GM19023 (cell line): ENCODE data around the gene IL17REL.

Experiments
- ATAC-seq: cut with Tn5 transposase; IDR thresholded peaks from one replicate; pipeline ENCODE4 v1.9.1; 2021; ENCODE audit warnings: mild to moderate bottlenecking, moderate library complexity; ENCODE audit not compliant: unreplicated experiment

IL17REL gene

DNA sequence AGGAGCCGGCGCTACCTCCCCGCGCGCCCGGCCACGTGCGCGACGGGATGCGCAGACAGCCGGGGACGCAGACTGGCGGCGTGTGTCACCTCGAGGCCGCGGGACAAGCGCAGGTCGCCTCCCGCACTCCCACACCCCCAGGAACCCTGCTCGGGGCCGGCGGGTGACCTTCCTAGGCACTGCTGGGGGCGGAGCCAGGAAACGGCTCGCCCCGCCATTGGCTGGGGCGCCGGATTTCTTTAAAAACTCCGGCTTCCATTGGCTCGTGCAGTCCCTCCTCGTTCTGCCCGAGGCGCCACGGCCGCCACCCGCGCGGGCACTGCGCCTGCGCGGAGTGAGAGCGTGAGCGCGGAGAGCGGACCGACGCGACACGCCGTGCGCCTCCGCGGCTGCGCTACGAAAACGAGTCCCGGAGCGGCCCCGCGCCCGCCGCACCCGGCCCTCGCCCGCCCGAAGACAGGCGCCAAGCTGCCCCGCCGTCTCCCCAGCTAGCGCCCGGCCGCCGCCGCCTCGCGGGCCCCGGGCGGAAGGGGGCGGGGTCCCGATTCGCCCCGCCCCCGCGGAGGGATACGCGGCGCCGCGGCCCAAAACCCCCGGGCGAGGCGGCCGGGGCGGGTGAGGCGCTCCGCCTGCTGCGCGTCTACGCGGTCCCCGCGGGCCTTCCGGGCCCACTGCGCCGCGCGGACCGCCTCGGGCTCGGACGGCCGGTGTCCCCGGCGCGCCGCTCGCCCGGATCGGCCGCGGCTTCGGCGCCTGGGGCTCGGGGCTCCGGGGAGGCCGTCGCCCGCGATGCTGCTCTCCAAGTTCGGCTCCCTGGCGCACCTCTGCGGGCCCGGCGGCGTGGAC lies 52.2 kb downstream of the IL17REL start, which contains the start of gene PIM3:
Gene PIM3 (plus strand): TSS at position 614 of the 846 bp plus-strand sequence. CDS start 176 bp downstream, at position 790.
- ATAC-seq: peak; percentile 68

DNA sequence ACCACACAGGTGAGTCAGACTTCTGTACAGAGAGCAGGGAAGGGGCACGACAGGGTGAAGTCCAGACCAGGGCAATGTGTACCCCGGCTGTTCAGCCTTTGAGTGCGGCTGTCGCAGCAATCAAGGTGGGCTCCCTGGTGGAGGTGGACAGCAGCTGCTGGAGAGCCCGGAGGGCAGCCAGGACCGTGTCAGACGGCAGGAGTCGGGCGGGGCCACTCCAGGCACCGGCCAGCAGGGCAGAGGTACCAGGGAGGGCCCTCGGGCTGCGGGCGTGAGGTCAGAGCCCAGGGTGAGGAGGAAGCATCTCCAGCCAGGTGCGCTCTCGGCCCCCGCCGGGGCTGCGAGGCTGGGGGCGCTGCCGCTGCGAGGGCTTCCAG lies 52.8 kb downstream of the IL17REL start:
- ATAC-seq: peak; percentile 11

DNA sequence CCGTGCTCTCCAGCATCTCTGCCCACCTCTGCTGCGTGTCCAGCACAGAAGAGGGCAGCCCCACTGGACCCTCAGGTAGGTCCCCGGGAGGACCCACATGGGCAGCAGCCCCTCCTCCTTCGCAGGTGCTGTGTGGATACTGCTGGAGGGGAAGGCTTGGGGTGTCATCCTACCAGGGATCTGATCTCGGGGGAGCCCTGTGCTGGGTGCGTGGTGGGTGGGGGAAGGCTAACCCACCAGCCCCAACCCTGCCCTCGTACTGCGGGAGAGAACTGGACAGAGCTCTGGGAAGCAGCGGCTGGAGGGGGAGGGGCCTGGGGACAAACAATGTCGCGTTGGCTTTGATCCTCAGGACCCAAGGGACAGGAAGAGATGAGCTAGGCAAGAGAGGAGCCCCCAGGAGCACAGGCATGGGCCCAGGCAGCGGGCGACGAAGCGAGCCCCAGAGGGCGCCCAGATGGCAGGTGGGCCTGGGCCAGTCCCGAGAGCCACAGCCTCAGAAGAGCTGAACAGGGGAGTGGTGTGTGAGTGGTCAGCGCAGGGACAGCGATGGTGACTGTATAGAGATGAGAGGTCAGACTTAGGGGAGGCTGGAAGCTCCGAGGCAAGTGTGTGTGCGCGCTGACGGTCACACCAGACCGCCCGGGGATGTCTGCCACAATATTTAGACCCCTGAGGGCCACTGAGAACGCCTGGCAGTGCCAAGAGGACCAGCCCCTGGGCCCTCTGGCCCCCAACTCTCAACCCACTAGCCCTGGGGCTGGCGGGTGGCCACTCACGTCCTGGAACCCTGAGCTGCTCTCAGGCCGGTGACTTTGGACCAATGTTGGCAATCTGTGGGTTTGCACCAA lies 53.4 kb downstream of the IL17REL start:
- ATAC-seq: no peak

DNA sequence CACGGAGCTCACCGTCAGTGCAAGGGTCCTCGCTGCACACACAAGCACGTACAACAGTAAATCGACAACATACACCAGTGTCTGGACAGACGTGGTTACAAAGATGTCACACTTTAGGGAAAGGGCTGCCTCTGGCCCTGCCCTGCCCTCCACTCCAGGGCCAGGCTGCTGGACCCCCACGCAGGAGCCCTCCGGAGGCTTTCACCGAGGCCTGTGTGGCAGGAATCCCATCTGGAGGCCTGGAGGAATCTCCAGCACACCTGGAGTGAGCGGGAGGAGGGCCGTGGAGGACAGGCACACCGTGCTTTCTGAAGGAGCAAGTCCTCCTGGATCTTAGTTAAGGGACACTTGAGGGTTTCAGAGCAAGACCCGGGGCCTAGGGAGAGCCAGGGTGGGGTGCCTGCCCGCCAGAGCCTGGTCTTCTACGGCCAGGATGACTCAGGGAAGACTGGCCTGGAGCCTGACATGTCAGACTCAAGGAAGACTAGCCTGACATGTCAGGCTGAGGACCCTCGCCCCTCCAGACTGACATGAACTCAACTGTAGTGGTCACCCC lies 54.1 kb downstream of the IL17REL start:
- no peak for ATAC-seq

DNA sequence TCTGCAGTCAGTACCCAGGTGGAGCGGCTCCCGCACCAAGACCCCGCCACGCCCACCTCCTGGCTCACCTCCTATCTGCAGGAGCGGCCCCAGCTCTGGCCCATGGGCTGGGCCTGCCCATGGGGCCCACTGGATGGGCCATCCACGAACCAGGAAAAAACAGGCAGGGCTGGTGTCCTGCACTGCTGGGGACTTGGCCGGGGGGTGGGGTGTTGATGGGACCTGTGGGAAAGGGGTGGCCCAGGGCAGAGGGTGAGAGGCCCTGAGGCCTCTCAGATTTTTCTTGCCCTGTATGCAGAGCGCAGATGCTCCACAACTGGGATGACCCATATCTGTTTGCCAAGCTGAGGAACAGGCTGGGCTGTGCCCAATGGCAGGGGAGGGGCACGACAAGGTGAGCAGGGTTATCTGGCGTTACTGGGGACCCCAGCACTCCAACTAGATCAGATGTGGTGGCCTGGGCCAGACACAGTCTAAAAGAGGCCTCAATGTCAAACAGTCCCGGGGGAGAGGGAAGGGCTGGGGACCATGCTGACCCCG lies 54.7 kb downstream of the IL17REL start:
- ATAC-seq: no peak

DNA sequence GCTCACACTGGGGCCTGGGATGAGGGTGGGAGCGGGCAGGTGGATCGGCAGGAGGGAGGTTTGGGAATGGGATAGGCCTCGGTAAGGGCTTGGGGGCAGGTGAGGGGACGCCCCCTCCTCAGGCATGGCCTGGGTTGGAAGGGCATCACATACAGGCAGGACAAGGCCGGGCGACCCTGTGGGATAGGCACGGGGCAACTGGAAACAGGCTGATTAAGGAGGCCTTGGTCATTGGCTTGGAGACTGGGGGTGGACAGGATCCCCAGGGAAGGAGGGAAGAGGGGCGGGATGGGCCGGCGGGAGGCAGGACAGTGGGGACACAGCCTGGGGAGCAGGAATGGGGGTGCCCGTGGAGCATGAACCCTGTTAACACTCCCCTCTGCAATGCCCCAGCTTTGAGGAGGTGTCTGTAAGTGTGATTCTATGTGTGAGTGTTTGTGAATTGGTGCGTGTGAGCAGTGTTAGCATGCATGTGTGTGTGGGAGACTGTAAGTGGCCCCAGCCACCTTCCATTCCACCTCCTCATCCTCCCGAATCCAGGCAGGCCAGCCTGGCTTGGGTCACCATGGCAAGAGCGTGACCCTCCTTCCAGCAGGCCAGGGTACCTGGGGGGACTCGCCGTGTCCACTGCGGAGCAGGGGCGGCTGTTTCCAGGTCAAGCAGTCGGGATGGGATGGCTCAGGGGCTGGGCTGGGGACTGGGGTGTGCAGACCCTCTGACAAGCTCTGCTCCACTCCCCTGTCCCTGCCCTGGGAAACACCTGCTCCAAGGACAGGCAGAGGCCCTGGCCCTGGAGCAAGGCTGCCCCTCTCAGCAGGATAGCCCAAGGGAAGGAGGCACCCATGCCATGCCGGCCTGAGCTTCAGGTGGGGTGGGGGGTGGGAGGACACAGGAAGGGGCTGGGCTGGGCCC lies 55.4 kb downstream of the IL17REL start:
- ATAC-seq: no peak

DNA sequence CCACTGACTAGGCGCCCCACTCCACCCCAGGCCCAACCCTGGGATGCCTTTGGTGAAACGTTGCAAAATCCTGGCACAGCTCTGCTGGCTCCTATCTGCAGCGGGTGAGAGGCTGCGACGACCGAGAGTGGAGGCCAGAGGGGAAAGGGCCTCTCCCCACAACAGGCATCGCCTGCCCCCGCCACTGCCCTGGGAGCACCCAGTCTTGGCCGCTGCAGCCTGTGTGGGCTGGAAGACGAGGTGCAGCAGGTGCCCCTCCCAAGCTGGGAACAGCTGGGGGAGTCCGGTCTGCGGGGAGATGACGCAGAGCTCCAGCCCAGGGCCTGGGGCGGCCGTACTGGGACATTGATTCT lies 56.2 kb downstream of the IL17REL start:
- no peak for ATAC-seq

DNA sequence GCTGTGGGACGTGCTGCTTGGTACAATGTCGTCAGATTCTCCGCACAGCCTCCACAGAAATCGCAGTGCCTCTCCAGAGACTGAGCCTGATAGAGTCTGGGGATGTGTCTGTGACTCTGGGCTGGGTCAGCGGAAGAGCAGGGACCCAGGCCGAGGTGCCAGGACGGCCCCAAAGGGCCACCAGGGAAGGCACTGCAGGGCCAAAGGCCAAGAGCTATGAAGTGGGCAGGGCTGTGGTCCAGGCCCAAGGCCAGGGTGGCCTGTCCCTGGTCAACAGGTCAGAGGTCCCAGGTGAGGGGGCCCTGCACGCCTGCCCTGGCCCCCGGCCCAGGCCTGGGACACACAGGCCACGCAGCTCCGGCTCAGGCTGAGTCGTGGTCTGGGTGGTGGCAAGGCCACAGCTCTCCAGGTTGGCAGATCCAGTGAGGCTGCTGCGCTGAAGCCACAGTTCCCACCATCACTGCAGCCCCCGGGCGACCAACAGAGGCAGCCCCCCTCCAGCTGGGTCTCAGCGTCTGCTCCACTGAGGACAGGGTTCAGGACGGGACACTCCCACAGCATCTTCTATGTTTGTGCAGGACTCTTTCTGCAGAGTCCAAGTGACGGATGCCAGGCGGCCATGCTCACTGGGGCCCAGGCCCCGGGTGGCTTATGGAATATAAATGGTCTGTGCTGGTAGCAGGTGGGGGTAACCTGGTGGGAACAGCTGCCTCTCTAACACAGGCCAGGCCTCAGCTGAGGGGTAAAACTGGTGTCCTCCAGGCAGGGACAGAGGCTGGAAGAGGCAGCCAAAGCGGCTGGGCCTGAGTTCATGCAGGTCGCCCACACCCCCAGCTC lies 56.8 kb downstream of the IL17REL start:
- ATAC-seq: no peak

DNA sequence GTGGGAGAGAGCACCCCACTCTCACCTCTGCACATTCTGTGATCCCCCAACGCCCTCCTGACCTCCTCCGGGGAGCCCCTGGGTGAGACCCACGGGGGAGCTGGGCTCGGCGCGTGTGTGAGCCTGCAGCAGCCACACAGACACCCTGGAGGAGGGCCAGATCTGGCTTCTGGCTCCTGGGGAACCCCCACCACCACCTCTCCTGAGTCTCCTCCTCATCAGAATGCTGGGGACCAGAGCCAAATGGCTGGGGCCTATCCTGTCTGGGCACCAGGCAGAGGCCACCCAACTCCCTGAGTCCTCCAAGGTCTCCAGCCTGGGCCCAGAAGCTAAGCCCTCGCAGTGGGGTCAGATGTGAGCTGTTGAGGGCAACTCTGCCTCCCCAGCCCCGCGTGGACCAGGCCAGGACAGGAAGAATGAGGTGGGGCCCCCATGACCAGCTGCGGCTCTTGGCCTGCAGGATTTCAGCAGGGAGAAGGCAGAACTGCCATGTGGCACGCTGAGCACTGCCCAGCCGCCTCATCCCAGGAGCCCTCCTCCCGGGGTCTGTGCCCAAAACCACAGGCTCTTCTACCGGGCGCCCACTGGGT lies 57.5 kb downstream of the IL17REL start:
- ATAC-seq: no peak

DNA sequence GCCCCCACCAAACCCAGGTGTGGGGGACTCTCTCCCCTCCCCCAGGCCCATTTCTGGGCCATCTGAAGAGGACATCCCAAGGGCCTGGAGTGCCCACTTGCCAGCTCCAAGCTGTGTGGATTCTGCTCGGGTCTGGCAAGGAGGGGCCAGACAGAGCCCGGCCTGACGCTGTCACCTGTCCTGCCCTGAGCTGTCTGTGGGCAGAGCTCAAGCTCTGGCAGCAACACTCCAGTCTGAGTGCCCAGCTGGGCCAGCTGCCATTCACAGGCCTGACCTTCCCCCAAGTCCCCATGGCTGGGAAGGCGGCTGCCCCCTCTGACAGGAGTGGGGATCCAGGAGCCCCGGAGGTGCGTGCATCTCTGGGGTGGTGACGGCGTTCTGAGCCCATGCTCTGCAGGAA lies 58.2 kb downstream of the IL17REL start:
- ATAC-seq: no peak

DNA sequence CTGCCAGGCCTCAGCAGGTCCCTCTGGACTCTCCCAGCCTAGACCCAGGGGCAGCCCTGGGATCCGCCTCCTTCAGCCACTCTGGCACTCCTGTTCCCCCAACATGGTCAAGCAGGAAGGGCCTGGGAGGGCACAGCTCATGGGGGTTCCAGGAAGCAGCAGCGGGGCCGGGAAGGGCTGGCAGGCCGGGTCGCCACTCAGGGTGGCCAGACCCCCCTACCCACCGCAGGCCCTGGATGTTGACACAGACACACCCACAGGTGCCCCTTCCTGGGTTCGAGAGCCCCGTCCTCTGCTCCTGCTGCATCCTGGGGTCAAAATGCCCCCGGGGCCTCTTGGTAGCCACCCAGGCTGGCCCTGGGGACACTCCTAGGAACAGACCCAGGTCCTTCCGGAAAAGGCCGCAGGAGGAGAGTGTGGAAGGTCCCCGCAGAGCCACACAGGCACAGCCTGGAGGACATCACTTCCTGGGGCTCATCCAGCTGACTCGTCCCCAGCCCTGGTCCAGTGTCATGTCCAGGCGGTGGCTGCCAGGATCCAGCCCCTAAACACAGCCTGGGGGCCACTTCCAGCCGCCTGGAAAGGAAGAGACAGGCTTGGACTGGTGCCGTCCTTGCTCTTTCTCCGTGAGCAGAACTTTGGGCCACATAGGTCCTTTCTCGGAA lies 58.8 kb downstream of the IL17REL start:
- no peak for ATAC-seq

DNA sequence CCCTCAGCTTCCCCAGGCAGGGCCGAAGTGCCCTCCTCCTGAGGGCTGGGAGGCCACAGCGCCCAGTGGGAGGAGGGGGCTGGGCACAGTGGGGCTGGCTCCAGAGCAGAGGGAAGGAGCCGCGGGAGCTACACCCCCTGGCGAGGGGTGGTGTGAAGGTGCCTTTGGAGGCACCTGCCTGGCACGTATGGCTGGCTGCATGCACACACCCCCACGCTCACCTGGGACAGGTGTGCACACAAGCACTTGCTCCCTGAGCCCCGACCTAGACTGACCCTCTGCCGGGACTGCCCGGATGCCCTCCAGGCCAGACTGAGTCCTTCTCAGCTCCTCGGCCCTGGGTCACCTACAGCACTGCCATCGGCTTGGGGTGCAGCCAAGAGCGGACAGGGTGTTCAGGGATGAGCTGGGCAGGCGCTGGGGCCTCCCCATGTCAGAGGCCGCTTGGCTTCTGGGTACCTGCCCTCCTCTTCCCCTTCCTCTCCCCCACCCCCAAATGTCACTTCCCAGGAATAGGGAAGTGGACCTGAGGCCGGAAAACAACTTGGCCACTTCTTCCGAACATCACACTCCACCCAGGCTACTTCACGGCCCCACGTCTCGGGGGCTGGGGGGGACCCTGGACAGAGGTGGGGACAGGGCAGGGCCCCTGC lies 59.4 kb downstream of the IL17REL start:
- ATAC-seq: no peak

DNA sequence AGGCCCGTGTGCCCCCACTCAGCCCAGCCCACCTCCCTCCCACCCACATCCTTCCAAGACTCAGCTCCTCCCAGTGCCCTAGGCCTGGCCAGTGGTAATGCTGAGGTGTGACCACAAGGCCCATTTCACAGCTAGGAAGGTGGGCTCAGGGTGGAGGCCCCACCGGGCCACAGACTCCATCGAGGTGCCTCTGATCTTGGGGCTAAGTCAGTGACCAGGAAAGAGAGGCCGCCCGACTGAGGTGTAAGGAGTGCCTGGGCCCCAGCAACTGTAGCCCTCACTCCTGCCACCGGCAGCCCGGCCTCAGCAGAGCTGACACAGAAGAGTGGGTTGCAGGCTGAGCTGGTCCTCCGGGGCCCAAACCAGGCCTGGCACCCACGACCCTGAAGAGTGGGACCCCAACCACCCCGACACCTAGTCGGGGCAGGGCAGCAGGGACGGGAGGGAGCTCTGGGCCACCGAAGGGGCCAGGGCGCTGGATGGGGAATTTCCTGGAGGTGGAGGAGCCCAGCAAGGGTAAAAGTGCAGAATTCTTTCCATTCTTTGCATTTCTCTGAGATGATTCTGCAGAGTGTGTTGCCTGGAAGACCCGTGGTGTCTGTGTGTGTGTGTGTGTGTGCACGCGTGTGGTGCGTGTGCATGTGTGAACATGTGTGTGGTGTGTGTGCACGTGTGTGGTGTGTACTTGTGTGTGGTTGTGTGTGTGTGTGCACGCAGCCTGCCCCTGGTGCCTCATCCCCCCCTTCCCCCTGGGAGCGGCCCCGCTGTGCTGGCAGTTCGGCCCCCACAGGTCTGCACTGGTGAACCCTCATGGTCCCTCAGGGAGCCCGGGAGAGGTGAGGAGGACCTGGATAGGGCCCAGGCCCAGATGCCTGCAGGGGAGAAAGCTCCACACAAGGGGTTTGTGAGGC lies 60.3 kb downstream of the IL17REL start:
- no peak for ATAC-seq

DNA sequence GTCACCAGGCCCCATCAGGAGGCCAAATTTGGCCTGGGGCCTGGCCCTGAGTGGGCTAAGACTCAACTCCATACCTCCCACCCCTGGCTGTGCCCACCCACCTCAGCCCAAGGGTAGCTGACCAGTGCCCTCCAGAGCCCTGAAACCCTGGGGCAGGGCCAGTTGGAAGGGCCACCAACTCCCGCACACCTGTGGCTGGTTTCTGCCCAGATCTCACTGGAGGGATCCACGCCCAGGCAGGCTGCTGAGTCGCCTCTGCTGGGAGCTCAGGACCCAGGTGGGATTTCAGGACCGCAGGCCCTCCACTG lies 60.9 kb downstream of the IL17REL start:
- no peak for ATAC-seq

DNA sequence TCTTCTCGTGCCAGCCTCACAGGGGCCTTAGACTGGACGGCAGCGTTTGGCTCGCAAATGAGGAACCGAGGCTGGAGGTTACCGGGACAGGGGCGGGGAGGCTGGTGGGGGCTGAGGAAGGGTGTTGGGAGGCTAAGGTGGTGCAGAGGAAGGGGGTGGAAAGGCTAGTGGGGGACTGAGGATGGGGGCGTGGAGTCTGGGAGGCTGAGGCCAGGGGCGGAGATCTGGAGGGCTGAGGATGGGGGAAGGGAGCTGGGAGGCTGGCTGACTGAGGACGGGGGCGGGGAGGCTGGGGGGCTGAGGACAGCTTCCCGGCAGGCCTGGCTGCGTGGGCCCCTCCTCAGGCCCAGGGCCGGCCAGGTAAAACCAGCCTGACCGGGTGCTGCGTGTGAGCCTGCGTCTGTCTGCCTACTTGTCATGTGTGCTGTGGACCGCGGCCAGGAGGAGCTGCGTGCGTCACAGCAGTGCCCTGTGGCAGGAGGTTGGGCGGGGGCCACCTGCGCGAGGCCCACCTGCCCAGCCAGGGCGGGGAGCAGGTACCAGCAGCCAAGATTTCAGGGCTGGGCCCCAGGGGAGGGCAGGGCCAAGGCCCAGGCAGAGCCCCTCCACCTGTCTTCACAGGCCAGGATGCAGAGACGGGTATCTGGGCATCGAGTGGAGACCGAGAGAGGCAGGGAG lies 61.4 kb downstream of the IL17REL start:
- ATAC-seq: no peak

DNA sequence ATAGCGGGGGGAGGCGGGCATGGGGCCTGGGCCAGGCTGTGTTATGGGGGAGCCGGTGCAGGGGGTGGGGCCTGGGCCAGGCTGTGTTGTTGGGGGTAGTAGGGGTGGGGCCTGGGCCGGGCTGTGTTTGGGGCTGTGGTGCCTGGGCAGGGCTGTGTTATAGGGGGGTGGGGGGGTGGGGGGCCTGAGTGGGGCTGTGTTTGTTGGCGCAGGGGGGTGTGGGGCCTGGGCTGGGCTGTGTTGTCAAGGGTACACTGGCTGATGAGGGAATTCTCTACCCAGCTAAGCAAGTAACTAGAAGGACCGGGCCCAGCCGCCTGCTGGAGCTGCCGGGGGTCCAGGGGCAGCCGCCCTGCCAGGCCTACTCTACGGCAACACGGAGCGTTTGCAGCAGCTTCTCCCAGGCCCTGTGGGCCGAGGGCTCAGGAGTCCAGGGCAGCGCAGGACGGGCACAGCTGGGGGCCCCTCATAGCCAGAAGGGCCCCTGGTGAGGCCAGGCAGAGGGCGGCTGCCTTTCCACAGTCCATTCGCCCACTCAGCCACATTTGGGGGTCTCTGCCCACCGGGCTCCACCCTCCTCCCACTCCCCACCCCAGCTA lies 62.1 kb downstream of the IL17REL start:
- no peak for ATAC-seq
